ENCODE results near the gene ETFA. TPM values are rescaled to one million over a fixed set of nuclear protein-coding genes. Genes with fewer than 3 reads are reported as not detected.
A peak's percentile ranks its signal among the peaks of the same experiment; 100 is the strongest.

ETFA gene
- total RNA-seq, 4 donors from 2014 or later, result 62.7 to 88.4 (median 75.9) TPM

- H3K4me1 ChIP-seq, result no peaks in the 10 kb centered on the region
- no peaks in the 10 kb centered on the region for H3K9me3 ChIP-seq
- no peak for TF ChIP-seq CTCF (IDR thresholded peaks at IDR 0.05)
- TF ChIP-seq POLR2A (IDR thresholded peaks at IDR 0.05), result no peak
- WGBS, 2 donors, result 91 to 100% methylated on average over 3 of the region's 3 CpGs
- H3K27me3 ChIP-seq, result no peaks in the 10 kb centered on the region
- H3K4me3 ChIP-seq (replicated peaks in 1 of 3), result no peak overlapping the region
- peaks cover 0 to 5% of the 10 kb centered on the region in 2 donors for H3K36me3 ChIP-seq
- H3K27ac ChIP-seq, result no peak overlapping the region
- DNase-seq, result no peak
- intact Hi-C loops (cut with DNase I), result no loop called here
These were observed 101.3 kb downstream of the ETFA start for GRCh38 chr15:76209942-76210341.

GRCh38 chr15:76209523-76209922, 101.7 kb downstream of the ETFA start:
- no peak for DNase-seq
- Histone ChIP-seq H3K27ac (no peak overlapping the region), H3K4me1 (no peaks in the 10 kb centered on the region), H3K4me3 (replicated peaks in 1 of 3) (no peak overlapping the region), H3K27me3 (no peaks in the 10 kb centered on the region), H3K9me3 (no peaks in the 10 kb centered on the region), H3K36me3 (peaks cover 0 to 5% of the 10 kb centered on the region in 2 donors)
- TF ChIP-seq POLR2A (IDR thresholded peaks at IDR 0.05) (no peak), CTCF (IDR thresholded peaks at IDR 0.05) (no peak)
- WGBS, 2 donors, result 100% methylated on average over 1 of the region's 1 CpG
- intact Hi-C loops (cut with DNase I), result no loop called here

GRCh38 chr15:76208786-76209424, 102.4 kb downstream of the ETFA start:
- H3K36me3 ChIP-seq, result peaks cover 0 to 5% of the 10 kb centered on the region in 2 donors

GRCh38 chr15:76208084-76208785, 103.0 kb downstream of the ETFA start:
- intact Hi-C loops (cut with DNase I), result no loop called here
- 96% methylated on average over 6 to 8 of the region's 8 CpGs for WGBS, 2 donors
- TF ChIP-seq POLR2A (IDR thresholded peaks at IDR 0.05), result no peak
- H3K4me3 ChIP-seq (replicated peaks in 1 of 3), result no peak overlapping the region
- peaks cover 0 to 5% of the 10 kb centered on the region in 2 donors for H3K36me3 ChIP-seq
- no peaks in the 10 kb centered on the region for H3K27me3 ChIP-seq
- no peaks in the 10 kb centered on the region for H3K4me1 ChIP-seq
- H3K27ac ChIP-seq, result no peak overlapping the region
- DNase-seq, result no peak
- no peaks in the 10 kb centered on the region for H3K9me3 ChIP-seq

More at GRCh38 chr15:76208786-76209424, 102.4 kb downstream of the ETFA start:
- TF ChIP-seq CTCF (IDR thresholded peaks at IDR 0.05) (no peak), POLR2A (IDR thresholded peaks at IDR 0.05) (no peak)
- Histone ChIP-seq H3K27me3 (no peaks in the 10 kb centered on the region), H3K4me3 (replicated peaks in 1 of 3) (no peak overlapping the region), H3K27ac (no peak overlapping the region), H3K9me3 (no peaks in the 10 kb centered on the region), H3K4me1 (no peaks in the 10 kb centered on the region)
- intact Hi-C loops (cut with DNase I), result no loop called here
- whole genome bisulfite sequencing, 2 donors, result 80 to 84% methylated on average over 1 to 2 of the region's 2 CpGs
- no peak for DNase-seq

GRCh38 chr15:76206325-76206976, 104.8 kb downstream of the ETFA start:
- Histone ChIP-seq H3K36me3 (peaks cover 0 to under 1% of the 10 kb centered on the region in 2 donors), H3K4me1 (no peaks in the 10 kb centered on the region), H3K27me3 (no peaks in the 10 kb centered on the region), H3K27ac (no peak overlapping the region), H3K4me3 (replicated peaks in 1 of 3) (no peak overlapping the region), H3K9me3 (no peaks in the 10 kb centered on the region)
- intact Hi-C loops (cut with DNase I), result no loop called here
- WGBS, 2 donors, result 22 to 39% methylated on average over 4 of the region's 4 CpGs
- DNase-seq, result peak; percentile 92 to 94
- TF ChIP-seq POLR2A (IDR thresholded peaks at IDR 0.05), result no peak
- TF ChIP-seq CTCF (IDR thresholded peaks at IDR 0.05), result no peak

Measured in thyroid gland (tissue), 4 donors.